Liver (tissue), 3 donors: ENCODE measurements around the gene CST8.

ENCODE experiments used
- EGR1 ChIP-seq, 2 donors: IDR thresholded peaks; 2 replicates each; pipeline ENCODE4 v1.6.1; 2016 to 2018; ENCODE audit warnings: antibody characterized with exemption in 2 of 2, low read depth in 2 of 2
- FOXA1 ChIP-seq: IDR thresholded peaks from 2 replicates; pipeline ENCODE4 v1.6.1; 2016; ENCODE audit warnings: antibody characterized with exemption
- GABPA ChIP-seq, 2 donors: IDR thresholded peaks in 1 of 2; conservative IDR thresholded peaks in 1 of 2; 2 replicates each; pipeline ENCODE4 v1.6.1; 2016; ENCODE audit warnings: antibody characterized with exemption in 2 of 2, mild to moderate bottlenecking in 1 of 2, moderate library complexity in 1 of 2
- HNF4A ChIP-seq, 2 donors: conservative IDR thresholded peaks; 2 replicates each; pipeline ENCODE4 v1.6.1; 2016; ENCODE audit warnings: antibody characterized with exemption in 2 of 2, mild to moderate bottlenecking in 2 of 2
- JUND ChIP-seq, 2 donors: IDR thresholded peaks; 2 replicates each; pipeline ENCODE4 v1.6.1; 2016; ENCODE audit warnings: antibody characterized with exemption in 2 of 2
- RAD21 ChIP-seq, 2 donors: IDR thresholded peaks; 2 replicates each; pipeline ENCODE4 v1.6.1; 2016; ENCODE audit warnings: antibody characterized with exemption in 2 of 2, mild to moderate bottlenecking in 2 of 2
- RXRA ChIP-seq, 2 donors: IDR thresholded peaks; 2 replicates each; pipeline ENCODE4 v1.6.1; 2017 to 2018; ENCODE audit warnings: antibody characterized with exemption in 2 of 2, mild to moderate bottlenecking in 1 of 2
- SP1 ChIP-seq: IDR thresholded peaks from 2 replicates; pipeline ENCODE4 v1.6.1; 2018; ENCODE audit warnings: antibody characterized with exemption, mild to moderate bottlenecking
- TAF1 ChIP-seq: conservative IDR thresholded peaks from 2 replicates; pipeline ENCODE4 v1.6.1; 2016; ENCODE audit warnings: antibody characterized with exemption, mild to moderate bottlenecking
- YY1 ChIP-seq: IDR thresholded peaks from 2 replicates; pipeline ENCODE4 v1.6.1; 2016; ENCODE audit warnings: antibody characterized with exemption, mild to moderate bottlenecking
- TF ChIP-seq, protein P1 (sequence below): fragments of 150-350 bp; IDR thresholded peaks from 2 replicates; pipeline ENCODE4 v1.5.1; 2017; ENCODE audit warnings: improper control_type of control experiment, low read depth, low read length; ENCODE audit not compliant: missing input control
- TF ChIP-seq, protein P2 (sequence below): IDR thresholded peaks from 2 replicates; pipeline ENCODE4 v1.6.1; 2016; ENCODE audit warnings: antibody characterized with exemption, mild to moderate bottlenecking
- TF ChIP-seq, protein P3 (sequence below): IDR thresholded peaks from 2 replicates; pipeline ENCODE4 v1.6.1; 2016; ENCODE audit warnings: antibody characterized with exemption
- TF ChIP-seq, protein P4 (sequence below): IDR thresholded peaks from 2 replicates; pipeline ENCODE4 v1.6.1; 2016; ENCODE audit warnings: antibody characterized with exemption
- donor health status: healthy.
- donor health status: healthy.

DNA sequence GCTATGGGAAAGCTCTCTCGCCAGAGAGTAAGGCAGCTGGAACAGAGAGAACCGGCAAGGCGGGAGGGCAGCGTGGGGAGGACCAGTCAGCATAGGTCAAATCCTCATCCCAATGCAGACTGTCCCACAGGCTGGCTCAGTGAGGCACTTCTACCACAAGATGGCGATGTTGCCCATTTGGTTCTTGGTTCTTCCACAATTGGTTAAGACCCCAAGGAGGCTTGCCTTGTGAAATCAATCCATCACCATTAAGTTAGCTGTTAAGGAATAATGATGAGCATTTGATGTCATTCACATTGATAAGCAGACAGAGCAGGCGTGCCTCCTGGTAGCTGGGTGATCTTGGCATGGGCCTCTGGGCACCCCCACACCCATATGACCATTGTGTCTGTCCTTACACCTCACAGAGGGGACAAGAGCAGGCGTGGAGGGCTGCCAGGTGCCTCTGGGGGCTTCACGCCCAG lies 49.0 kb upstream of the CST8 start:
- TF ChIP-seq YY1 (no peak), SP1 (no peak), GABPA (IDR thresholded peaks at IDR 0.05 in 1 of 2, conservative IDR thresholded peaks at IDR 0.05 in 1 of 2) (no peak), EGR1 (IDR thresholded peaks at IDR 0.05; ENCODE audit: low read depth in 2 of 2) (no peak), TAF1 (no peak), RXRA (IDR thresholded peaks at IDR 0.05) (no peak), RAD21 (IDR thresholded peaks at IDR 0.05) (peak; percentile 77 to 84), HNF4A (conservative IDR thresholded peaks at IDR 0.05) (no peak), JUND (IDR thresholded peaks at IDR 0.05) (no peak), FOXA1 (no peak)
- TF ChIP-seq, protein P1, sequence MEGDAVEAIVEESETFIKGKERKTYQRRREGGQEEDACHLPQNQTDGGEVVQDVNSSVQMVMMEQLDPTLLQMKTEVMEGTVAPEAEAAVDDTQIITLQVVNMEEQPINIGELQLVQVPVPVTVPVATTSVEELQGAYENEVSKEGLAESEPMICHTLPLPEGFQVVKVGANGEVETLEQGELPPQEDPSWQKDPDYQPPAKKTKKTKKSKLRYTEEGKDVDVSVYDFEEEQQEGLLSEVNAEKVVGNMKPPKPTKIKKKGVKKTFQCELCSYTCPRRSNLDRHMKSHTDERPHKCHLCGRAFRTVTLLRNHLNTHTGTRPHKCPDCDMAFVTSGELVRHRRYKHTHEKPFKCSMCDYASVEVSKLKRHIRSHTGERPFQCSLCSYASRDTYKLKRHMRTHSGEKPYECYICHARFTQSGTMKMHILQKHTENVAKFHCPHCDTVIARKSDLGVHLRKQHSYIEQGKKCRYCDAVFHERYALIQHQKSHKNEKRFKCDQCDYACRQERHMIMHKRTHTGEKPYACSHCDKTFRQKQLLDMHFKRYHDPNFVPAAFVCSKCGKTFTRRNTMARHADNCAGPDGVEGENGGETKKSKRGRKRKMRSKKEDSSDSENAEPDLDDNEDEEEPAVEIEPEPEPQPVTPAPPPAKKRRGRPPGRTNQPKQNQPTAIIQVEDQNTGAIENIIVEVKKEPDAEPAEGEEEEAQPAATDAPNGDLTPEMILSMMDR = peak; percentile 87
- TF ChIP-seq, protein P2, sequence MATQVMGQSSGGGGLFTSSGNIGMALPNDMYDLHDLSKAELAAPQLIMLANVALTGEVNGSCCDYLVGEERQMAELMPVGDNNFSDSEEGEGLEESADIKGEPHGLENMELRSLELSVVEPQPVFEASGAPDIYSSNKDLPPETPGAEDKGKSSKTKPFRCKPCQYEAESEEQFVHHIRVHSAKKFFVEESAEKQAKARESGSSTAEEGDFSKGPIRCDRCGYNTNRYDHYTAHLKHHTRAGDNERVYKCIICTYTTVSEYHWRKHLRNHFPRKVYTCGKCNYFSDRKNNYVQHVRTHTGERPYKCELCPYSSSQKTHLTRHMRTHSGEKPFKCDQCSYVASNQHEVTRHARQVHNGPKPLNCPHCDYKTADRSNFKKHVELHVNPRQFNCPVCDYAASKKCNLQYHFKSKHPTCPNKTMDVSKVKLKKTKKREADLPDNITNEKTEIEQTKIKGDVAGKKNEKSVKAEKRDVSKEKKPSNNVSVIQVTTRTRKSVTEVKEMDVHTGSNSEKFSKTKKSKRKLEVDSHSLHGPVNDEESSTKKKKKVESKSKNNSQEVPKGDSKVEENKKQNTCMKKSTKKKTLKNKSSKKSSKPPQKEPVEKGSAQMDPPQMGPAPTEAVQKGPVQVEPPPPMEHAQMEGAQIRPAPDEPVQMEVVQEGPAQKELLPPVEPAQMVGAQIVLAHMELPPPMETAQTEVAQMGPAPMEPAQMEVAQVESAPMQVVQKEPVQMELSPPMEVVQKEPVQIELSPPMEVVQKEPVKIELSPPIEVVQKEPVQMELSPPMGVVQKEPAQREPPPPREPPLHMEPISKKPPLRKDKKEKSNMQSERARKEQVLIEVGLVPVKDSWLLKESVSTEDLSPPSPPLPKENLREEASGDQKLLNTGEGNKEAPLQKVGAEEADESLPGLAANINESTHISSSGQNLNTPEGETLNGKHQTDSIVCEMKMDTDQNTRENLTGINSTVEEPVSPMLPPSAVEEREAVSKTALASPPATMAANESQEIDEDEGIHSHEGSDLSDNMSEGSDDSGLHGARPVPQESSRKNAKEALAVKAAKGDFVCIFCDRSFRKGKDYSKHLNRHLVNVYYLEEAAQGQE = no peak
- TF ChIP-seq, protein P3, sequence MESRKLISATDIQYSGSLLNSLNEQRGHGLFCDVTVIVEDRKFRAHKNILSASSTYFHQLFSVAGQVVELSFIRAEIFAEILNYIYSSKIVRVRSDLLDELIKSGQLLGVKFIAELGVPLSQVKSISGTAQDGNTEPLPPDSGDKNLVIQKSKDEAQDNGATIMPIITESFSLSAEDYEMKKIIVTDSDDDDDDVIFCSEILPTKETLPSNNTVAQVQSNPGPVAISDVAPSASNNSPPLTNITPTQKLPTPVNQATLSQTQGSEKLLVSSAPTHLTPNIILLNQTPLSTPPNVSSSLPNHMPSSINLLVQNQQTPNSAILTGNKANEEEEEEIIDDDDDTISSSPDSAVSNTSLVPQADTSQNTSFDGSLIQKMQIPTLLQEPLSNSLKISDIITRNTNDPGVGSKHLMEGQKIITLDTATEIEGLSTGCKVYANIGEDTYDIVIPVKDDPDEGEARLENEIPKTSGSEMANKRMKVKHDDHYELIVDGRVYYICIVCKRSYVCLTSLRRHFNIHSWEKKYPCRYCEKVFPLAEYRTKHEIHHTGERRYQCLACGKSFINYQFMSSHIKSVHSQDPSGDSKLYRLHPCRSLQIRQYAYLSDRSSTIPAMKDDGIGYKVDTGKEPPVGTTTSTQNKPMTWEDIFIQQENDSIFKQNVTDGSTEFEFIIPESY = no peak
- TF ChIP-seq, protein P4, sequence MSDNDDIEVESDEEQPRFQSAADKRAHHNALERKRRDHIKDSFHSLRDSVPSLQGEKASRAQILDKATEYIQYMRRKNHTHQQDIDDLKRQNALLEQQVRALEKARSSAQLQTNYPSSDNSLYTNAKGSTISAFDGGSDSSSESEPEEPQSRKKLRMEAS = no peak
